HepG2 (cell line): Measurements from ENCODE around the gene STEAP3. TPM values are rescaled to one million over a fixed set of nuclear protein-coding genes. Genes with fewer than 3 reads are reported as not detected.

ENCODE experiments used
- ATAC-seq: fragments of 200-7000 bp; cut with Tn5 transposase; 3 replicates; pipeline ENCODE4 v1.9.1; 2020; ENCODE audit warnings: mild to moderate bottlenecking, moderate library complexity
- BruUV-seq: library from RNA; stranded (reverse); fragments of 400-500 nt; replicated peaks from 2 replicates; lab custom pipeline; 2021; lab: Mats Ljungman, UMichigan
- CTCF ChIA-PET: fragments of 300-600 bp; formaldehyde crosslinking; extraction: SDS; loops from one replicate; lab custom pipeline; 2021; ENCODE audit warnings: low total read pairs, inconsistent platforms, low intra/inter-chr PET ratio; lab: Yijun Ruan, JAX
- POLR2A ChIA-PET: fragments of 350-600 bp; sonication (Branson Sonifier 250); formaldehyde crosslinking; loops from one replicate; lab custom pipeline; 2020; ENCODE audit warnings: antibody characterized with exemption, inconsistent platforms; lab: Yijun Ruan, JAX
- DNase-seq: peaks from one replicate; pipeline ENCODE4 v3.0.0-alpha.2; 2015; ENCODE audit warnings: low spot score
- FAIRE-seq: peaks from 3 replicates; lab custom pipeline; 2011; peaks lifted over from hg19 to GRCh38; lab: Jason Lieb, UNC
- H2AFZ ChIP-seq: one replicate; pipeline ENCODE4 v1.6.1; 2011; ENCODE audit warnings: low read length, inconsistent platforms
- H3K27ac ChIP-seq: fragments of 300-600 bp; 3 replicates; pipeline ENCODE4 v1.8.0; 2011; ENCODE audit warnings: mixed run types, mild to moderate bottlenecking, mixed read lengths, low read length, inconsistent platforms; ENCODE audit not compliant: insufficient read depth; ENCODE audit errors: extremely low read length
- H3K27me3 ChIP-seq, 2 experiments: fragments of 200-600 bp in 1 of 2; 2 replicates in 1 of 2; 3 replicates in 1 of 2; pipeline versions ENCODE4 v1.6.0 to v1.8.0; 2011; ENCODE audit warnings: low read length in 2 of 2, mild to moderate bottlenecking in 2 of 2, moderate library complexity in 2 of 2, inconsistent platforms in 1 of 2; ENCODE audit not compliant: insufficient read depth in 2 of 2, control insufficient read depth in 1 of 2
- H3K36me3 ChIP-seq, 2 experiments: fragments of 200-600 bp in 1 of 2; replicated peaks in 1 of 2; 2 replicates in 1 of 2; 3 replicates in 1 of 2; pipeline versions ENCODE4 v1.5.1 to v1.8.0; 2011; ENCODE audit warnings: low read length in 2 of 2, inconsistent platforms in 1 of 2; ENCODE audit not compliant: insufficient read depth in 2 of 2, control insufficient read depth in 1 of 2
- H3K4me1 ChIP-seq: 2 replicates; pipeline ENCODE4 v1.5.1; 2012; ENCODE audit warnings: low read length, inconsistent platforms; ENCODE audit not compliant: insufficient read depth
- H3K4me2 ChIP-seq: 2 replicates; pipeline ENCODE4 v1.6.0; 2011; ENCODE audit warnings: low read depth, low read length, inconsistent platforms
- H3K4me3 ChIP-seq, 3 experiments: fragments of 200-600 bp in 1 of 3; sonication (generic), shearing (Covaris generic) in 1 of 3; replicated peaks in 1 of 3; 2 replicates each; pipeline ENCODE4 v1.5.1; 2011 to 2016; ENCODE audit warnings: low read length in 3 of 3, inconsistent platforms in 2 of 3, low read depth in 2 of 3, mild to moderate bottlenecking in 2 of 3, control low read depth in 1 of 3, mixed read lengths in 1 of 3; ENCODE audit not compliant: insufficient read depth in 1 of 3
- H3K79me2 ChIP-seq: one replicate; pipeline ENCODE4 v1.6.1; 2011; ENCODE audit warnings: low read length, inconsistent platforms; ENCODE audit not compliant: insufficient read depth
- H3K9ac ChIP-seq: 2 replicates; pipeline ENCODE4 v1.6.0; 2011; ENCODE audit warnings: mild to moderate bottlenecking, low read depth, low read length, inconsistent platforms; ENCODE audit not compliant: insufficient read depth
- H3K9me3 ChIP-seq: 2 replicates; pipeline ENCODE4 v1.5.1; 2012; ENCODE audit warnings: mild to moderate bottlenecking, low read length
- H4K20me1 ChIP-seq: 2 replicates; pipeline ENCODE4 v1.6.0; 2011; ENCODE audit warnings: inconsistent platforms, mild to moderate bottlenecking, low read length, moderate library complexity; ENCODE audit not compliant: insufficient read depth
- BHLHE40 ChIP-seq: IDR thresholded peaks from 2 replicates; pipeline ENCODE4 v1.6.1; 2011; ENCODE audit warnings: low read length, improper control_type of control experiment
- CHD4 ChIP-seq: fragments of 200-600 bp; sonication (generic); IDR thresholded peaks from 2 replicates; pipeline ENCODE4 v1.7.0; 2017; ENCODE audit warnings: mild to moderate bottlenecking, low read length, borderline replicate concordance
- MTA3 ChIP-seq: sonication (generic); formaldehyde crosslinking; IDR thresholded peaks from 2 replicates; pipeline ENCODE4 v1.4.0; 2020; ENCODE audit warnings: missing genetic modification reagents
- NR1H2 ChIP-seq: sonication (generic); formaldehyde crosslinking; IDR thresholded peaks from 2 replicates; pipeline ENCODE4 v1.8.1; 2022; ENCODE audit warnings: low read depth, missing genetic modification reagents, borderline replicate concordance
- PREB ChIP-seq: sonication (generic); formaldehyde crosslinking; IDR thresholded peaks from 2 replicates; pipeline ENCODE4 v1.4.0; 2020; ENCODE audit warnings: missing genetic modification reagents
- RFX5 ChIP-seq: IDR thresholded peaks from 2 replicates; pipeline ENCODE4 v1.6.1; 2011; ENCODE audit warnings: low read depth, low read length, improper control_type of control experiment
- TBL1XR1 ChIP-seq: fragments of 150-350 bp; IDR thresholded peaks from 2 replicates; pipeline ENCODE4 v1.6.1; 2014; ENCODE audit warnings: borderline replicate concordance, low read length; ENCODE audit not compliant: partially characterized antibody
- U2AF2 ChIP-seq: fragments of 200-400 bp; formaldehyde crosslinking; IDR thresholded peaks from 2 replicates; pipeline ENCODE4 v1.6.1; 2017; ENCODE audit warnings: low read depth, mild to moderate bottlenecking, low read length
- ZC3H13 ChIP-seq: sonication (generic); formaldehyde crosslinking; IDR thresholded peaks from 2 replicates; pipeline ENCODE4 v1.8.1; 2023; ENCODE audit warnings: mild to moderate bottlenecking, missing genetic modification reagents, moderate library complexity
- ZGPAT ChIP-seq: IDR thresholded peaks from 2 replicates; pipeline ENCODE4 v1.6.1; 2016; ENCODE audit warnings: mild to moderate bottlenecking
- ZKSCAN5 ChIP-seq: sonication (generic); formaldehyde crosslinking; IDR thresholded peaks from 2 replicates; pipeline ENCODE4 v1.5.1; 2020; ENCODE audit warnings: mild to moderate bottlenecking, missing genetic modification reagents
- ZNF280D ChIP-seq: sonication (generic); formaldehyde crosslinking; IDR thresholded peaks from 2 replicates; pipeline ENCODE4 v1.5.1; 2020; ENCODE audit warnings: mild to moderate bottlenecking, missing genetic modification reagents
- ZNF326 ChIP-seq: sonication (generic); formaldehyde crosslinking; IDR thresholded peaks from 2 replicates; pipeline ENCODE4 v1.4.0; 2020; ENCODE audit warnings: missing genetic modification reagents, borderline replicate concordance
- ZNF674 ChIP-seq: sonication (generic); formaldehyde crosslinking; IDR thresholded peaks from 2 replicates; pipeline ENCODE4 v1.5.0; 2020; ENCODE audit warnings: low read depth, mild to moderate bottlenecking, missing genetic modification reagents
- ZNF737 ChIP-seq: sonication (generic); formaldehyde crosslinking; IDR thresholded peaks from 2 replicates; pipeline ENCODE4 v1.5.0; 2020; ENCODE audit warnings: missing genetic modification reagents, mild to moderate bottlenecking, borderline replicate concordance
- WGBS: methylation state at CpG from one replicate; pipeline ENCODE4 v1.1.6; 2017; ENCODE audit warnings: low lambda C conversion rate; 5-methylcytosine and 5-hydroxymethylcytosine counted together
- in situ Hi-C: cut with HindIII; loops from 2 replicates; pipeline ENCODE4 v1.10.0; 2017; ENCODE audit warnings: low pct_unique_long_range_greater_than_20kb; ENCODE audit not compliant: extremely low pct_ligation_motif_present
- intact Hi-C: fragments of 100-400 bp; cut with micrococcal nuclease; formaldehyde crosslinking; loops from one replicate; pipeline ENCODE4 v1.10.0; 2022; ENCODE audit not compliant: unreplicated experiment
- polyA plus RNA-seq, 8 experiments: library from polyadenylated mRNA; depleted of rRNA in 3 of 8; stranded (reverse) in 7 of 8; unstranded in 1 of 8; fragments of >200 nt; fragmentation: Illumina TruSeq in 4 of 8; extraction: Trizol in 4 of 8; gene quantifications; 2 replicates each; pipeline versions ENCODE4 v1.2.1 to v1.2.3, GENCODE V29; 2011 to 2016; ENCODE audit warnings: low read depth in 4 of 8, missing spikeins in 1 of 8, mixed read lengths in 1 of 8; ENCODE audit not compliant: insufficient read depth in 1 of 8
- total RNA-seq, 5 experiments: library from RNA; depleted of rRNA; stranded (reverse); fragments of >200 nt; fragmentation: Illumina TruSeq; extraction: Trizol; gene quantifications; 2 replicates each; pipeline ENCODE4 v1.2.3, GENCODE V29; 2016; ENCODE audit warnings: low read depth in 1 of 5
- TF ChIP-seq, protein P1 (sequence below): sonication (generic); formaldehyde crosslinking; IDR thresholded peaks from 2 replicates; pipeline ENCODE4 v1.4.0; 2020; ENCODE audit warnings: missing genetic modification reagents, borderline replicate concordance

Gene STEAP3
- total and polyA plus RNA-seq, 2 of the 13 experiments (the other 11 are each of a cell fraction or from before 2014, with no cell fraction given) = 7.3 to 21.1 TPM

GRCh38 chr2:119225926-119226325, 2.3 kb downstream of the STEAP3 start (continued):
- no peak for TF ChIP-seq ZNF280D
- no peak for TF ChIP-seq RFX5

DNA sequence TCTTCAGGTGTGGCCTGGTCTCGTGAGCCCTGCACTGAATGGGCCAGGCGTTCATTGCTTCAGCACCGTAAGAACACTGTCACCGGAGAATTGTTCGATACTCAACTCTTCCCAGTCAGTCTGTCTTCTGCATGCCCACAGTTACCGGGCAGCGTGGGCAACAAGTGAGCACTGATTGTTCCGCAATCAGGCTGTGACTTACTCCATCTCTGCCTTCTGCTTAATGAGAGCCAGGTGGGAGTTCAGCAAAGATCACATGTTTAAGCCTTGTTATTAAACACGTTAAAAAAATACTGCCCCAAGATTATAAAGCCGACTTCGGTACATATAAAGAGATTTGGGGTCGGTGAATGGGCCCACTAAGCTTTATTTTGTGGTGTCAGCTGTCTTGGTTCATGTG, 3.7 kb downstream of the STEAP3 start:
- no peak overlapping the region for H3K4me2 ChIP-seq
- 0 out of 5 replicates have a peak, but pooled peaks cover 0 to 4% of the 10 kb centered on the region in 2 experiments for H3K36me3 ChIP-seq
- CTCF ChIA-PET = no interaction called here
- 98% methylated on average over 12 of the region's 12 CpGs for WGBS
- H3K79me2 ChIP-seq = no peaks in the 10 kb centered on the region
- H3K4me3 ChIP-seq = no peak overlapping the region
- H3K9ac ChIP-seq = no peak overlapping the region
- BruUV-seq = no TSS peak
- no peak for FAIRE-seq
- POLR2A ChIA-PET = no interaction called here
- H3K9me3 ChIP-seq = no peaks in the 10 kb centered on the region
- no peaks in the 10 kb centered on the region for H4K20me1 ChIP-seq
- no peak for DNase-seq
- no peak overlapping the region for H2AFZ ChIP-seq
- in situ Hi-C loops = no loop called here
- H3K4me1 ChIP-seq = peaks cover 31% of the 10 kb centered on the region
- no peak overlapping the region for H3K27ac ChIP-seq
- no peak for ATAC-seq
- H3K27me3 ChIP-seq = 0 out of 5 replicates have a peak, but pooled peaks cover 0 to 4% of the 10 kb centered on the region in 2 experiments
- intact Hi-C loops = no loop called here
- TF ChIP-seq ZNF326 = no peak
- TF ChIP-seq TBL1XR1 = no peak
- TF ChIP-seq U2AF2 = no peak
- TF ChIP-seq NR1H2 (CRISPR knock-in tag) = no peak
- no peak for TF ChIP-seq ZKSCAN5 (CRISPR knock-in tag)
- TF ChIP-seq, protein P1, sequence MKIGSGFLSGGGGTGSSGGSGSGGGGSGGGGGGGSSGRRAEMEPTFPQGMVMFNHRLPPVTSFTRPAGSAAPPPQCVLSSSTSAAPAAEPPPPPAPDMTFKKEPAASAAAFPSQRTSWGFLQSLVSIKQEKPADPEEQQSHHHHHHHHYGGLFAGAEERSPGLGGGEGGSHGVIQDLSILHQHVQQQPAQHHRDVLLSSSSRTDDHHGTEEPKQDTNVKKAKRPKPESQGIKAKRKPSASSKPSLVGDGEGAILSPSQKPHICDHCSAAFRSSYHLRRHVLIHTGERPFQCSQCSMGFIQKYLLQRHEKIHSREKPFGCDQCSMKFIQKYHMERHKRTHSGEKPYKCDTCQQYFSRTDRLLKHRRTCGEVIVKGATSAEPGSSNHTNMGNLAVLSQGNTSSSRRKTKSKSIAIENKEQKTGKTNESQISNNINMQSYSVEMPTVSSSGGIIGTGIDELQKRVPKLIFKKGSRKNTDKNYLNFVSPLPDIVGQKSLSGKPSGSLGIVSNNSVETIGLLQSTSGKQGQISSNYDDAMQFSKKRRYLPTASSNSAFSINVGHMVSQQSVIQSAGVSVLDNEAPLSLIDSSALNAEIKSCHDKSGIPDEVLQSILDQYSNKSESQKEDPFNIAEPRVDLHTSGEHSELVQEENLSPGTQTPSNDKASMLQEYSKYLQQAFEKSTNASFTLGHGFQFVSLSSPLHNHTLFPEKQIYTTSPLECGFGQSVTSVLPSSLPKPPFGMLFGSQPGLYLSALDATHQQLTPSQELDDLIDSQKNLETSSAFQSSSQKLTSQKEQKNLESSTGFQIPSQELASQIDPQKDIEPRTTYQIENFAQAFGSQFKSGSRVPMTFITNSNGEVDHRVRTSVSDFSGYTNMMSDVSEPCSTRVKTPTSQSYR = no peak
- TF ChIP-seq PREB (CRISPR knock-in tag) = no peak
- no peak for TF ChIP-seq MTA3
- no peak for TF ChIP-seq ZNF737 (CRISPR knock-in tag)
- TF ChIP-seq CHD4 = no peak
- no peak for TF ChIP-seq ZNF674 (CRISPR knock-in tag)
- no peak for TF ChIP-seq ZGPAT (CRISPR knock-in tag)
- no peak for TF ChIP-seq ZC3H13
- TF ChIP-seq BHLHE40 = no peak
